K562 (cell line): ENCODE data around the gene OR2G2.

ENCODE experiments used
- EZH2 ChIP-seq: IDR thresholded peaks from 2 replicates; pipeline ENCODE4 v1.6.1; 2012; ENCODE audit warnings: low read depth, mild to moderate bottlenecking, inconsistent platforms, low read length, borderline replicate concordance
- FOXA1 ChIP-seq: fragments of 450-650 bp; IDR thresholded peaks from 2 replicates; pipeline ENCODE4 v1.6.1; 2016; ENCODE audit warnings: mild to moderate bottlenecking, borderline replicate concordance
- GTF2F1 ChIP-seq: IDR thresholded peaks from 2 replicates; pipeline ENCODE4 v1.6.1; 2011; ENCODE audit warnings: low read depth, low read length, improper control_type of control experiment
- RAD21 ChIP-seq, 2 experiments: fragments of 250-450 bp in 1 of 2; fragments of 450-650 bp in 1 of 2; sonication (Bioruptor Pico) in 1 of 2; formaldehyde crosslinking in 1 of 2; IDR thresholded peaks in 1 of 2; conservative IDR thresholded peaks in 1 of 2; 2 replicates each; pipeline versions ENCODE4 v1.4.0 to v1.8.0; 2020 to 2022; ENCODE audit warnings: mild to moderate bottlenecking in 2 of 2, moderate library complexity in 1 of 2
- SRSF7 ChIP-seq: fragments of 200-400 bp; formaldehyde crosslinking; optimal IDR thresholded peaks from 2 replicates; pipeline ENCODE3; 2017; ENCODE audit warnings: mild to moderate bottlenecking, low read depth, low read length
- THRAP3 ChIP-seq: fragments of 450-650 bp; IDR thresholded peaks from 2 replicates; pipeline ENCODE4 v1.6.1; 2016; ENCODE audit warnings: mild to moderate bottlenecking, inconsistent platforms, borderline replicate concordance
- ZNF589 ChIP-seq: fragments of 200-800 bp; sonication (Bioruptor generic); IDR thresholded peaks from 2 replicates; pipeline ENCODE4 v1.6.1; 2016; ENCODE audit warnings: low read depth, missing genetic modification characterization, missing compliant biosample characterization
- ZNF780A ChIP-seq: fragments of 250-450 bp; sonication (Bioruptor Pico); IDR thresholded peaks from 2 replicates; pipeline ENCODE4 v1.5.0; 2021; ENCODE audit warnings: mild to moderate bottlenecking
- TF ChIP-seq, protein P1 (sequence below): fragments of 250-450 bp; sonication (Bioruptor Pico); IDR thresholded peaks from 2 replicates; pipeline ENCODE4 v1.5.0; 2020; ENCODE audit warnings: mild to moderate bottlenecking, borderline replicate concordance
- TF ChIP-seq, protein P2 (sequence below), 3 experiments: IDR thresholded peaks in 2 of 3; conservative IDR thresholded peaks in 1 of 3; 2 replicates each; pipeline ENCODE4 v1.5.1; 2011 to 2012; ENCODE audit warnings: low read length in 3 of 3, mild to moderate bottlenecking in 3 of 3, control low read depth in 2 of 3, improper control_type of control experiment in 1 of 3, inconsistent platforms in 1 of 3, low read depth in 1 of 3, mixed read lengths in 1 of 3, moderate library complexity in 1 of 3; ENCODE audit not compliant: insufficient read depth in 2 of 3
- TF ChIP-seq, protein P3 (sequence below): sonication (generic); formaldehyde crosslinking; IDR thresholded peaks from 2 replicates; pipeline ENCODE4 v1.8.0; 2023; ENCODE audit warnings: mild to moderate bottlenecking, missing genetic modification reagents
- TF ChIP-seq, protein P4 (sequence below): fragments of 150-350 bp; conservative IDR thresholded peaks from 2 replicates; pipeline ENCODE4 v1.6.1; 2014; ENCODE audit warnings: low read length

DNA sequence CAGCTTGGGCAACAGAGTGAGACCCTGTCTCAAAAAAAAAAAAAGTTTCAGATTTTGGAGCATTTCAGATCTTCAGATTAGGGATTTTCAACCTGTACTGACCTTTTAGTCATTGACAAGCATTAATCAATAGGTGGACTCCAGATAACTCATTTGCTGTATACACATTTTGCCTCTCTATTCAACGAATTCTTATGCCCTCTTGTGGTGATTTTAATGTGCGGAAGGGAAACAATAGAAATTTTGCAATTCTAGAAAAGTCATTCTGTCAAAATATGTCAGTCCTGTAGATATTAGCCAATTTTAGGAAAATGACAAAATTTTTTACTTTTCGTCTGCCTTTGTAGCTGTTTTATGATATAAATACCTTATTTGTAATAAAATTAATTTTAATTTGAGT, 11.6 kb upstream of the OR2G2 start:
- no peak for TF ChIP-seq EZH2
- TF ChIP-seq, protein P1, sequence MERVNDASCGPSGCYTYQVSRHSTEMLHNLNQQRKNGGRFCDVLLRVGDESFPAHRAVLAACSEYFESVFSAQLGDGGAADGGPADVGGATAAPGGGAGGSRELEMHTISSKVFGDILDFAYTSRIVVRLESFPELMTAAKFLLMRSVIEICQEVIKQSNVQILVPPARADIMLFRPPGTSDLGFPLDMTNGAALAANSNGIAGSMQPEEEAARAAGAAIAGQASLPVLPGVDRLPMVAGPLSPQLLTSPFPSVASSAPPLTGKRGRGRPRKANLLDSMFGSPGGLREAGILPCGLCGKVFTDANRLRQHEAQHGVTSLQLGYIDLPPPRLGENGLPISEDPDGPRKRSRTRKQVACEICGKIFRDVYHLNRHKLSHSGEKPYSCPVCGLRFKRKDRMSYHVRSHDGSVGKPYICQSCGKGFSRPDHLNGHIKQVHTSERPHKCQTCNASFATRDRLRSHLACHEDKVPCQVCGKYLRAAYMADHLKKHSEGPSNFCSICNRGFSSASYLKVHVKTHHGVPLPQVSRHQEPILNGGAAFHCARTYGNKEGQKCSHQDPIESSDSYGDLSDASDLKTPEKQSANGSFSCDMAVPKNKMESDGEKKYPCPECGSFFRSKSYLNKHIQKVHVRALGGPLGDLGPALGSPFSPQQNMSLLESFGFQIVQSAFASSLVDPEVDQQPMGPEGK, result no peak
- no peak for TF ChIP-seq ZNF589
- no peak for TF ChIP-seq ZNF780A
- TF ChIP-seq, protein P2, sequence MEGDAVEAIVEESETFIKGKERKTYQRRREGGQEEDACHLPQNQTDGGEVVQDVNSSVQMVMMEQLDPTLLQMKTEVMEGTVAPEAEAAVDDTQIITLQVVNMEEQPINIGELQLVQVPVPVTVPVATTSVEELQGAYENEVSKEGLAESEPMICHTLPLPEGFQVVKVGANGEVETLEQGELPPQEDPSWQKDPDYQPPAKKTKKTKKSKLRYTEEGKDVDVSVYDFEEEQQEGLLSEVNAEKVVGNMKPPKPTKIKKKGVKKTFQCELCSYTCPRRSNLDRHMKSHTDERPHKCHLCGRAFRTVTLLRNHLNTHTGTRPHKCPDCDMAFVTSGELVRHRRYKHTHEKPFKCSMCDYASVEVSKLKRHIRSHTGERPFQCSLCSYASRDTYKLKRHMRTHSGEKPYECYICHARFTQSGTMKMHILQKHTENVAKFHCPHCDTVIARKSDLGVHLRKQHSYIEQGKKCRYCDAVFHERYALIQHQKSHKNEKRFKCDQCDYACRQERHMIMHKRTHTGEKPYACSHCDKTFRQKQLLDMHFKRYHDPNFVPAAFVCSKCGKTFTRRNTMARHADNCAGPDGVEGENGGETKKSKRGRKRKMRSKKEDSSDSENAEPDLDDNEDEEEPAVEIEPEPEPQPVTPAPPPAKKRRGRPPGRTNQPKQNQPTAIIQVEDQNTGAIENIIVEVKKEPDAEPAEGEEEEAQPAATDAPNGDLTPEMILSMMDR (IDR thresholded peaks at IDR 0.05 in 2 of 3, conservative IDR thresholded peaks at IDR 0.05 in 1 of 3; ENCODE audit: insufficient read depth in 2 of 3, low read depth in 1 of 3, low read length in 3 of 3), result peak; percentile 33 to 60 (median 34); a peak in 4 of 6 replicates
- TF ChIP-seq, protein P3, sequence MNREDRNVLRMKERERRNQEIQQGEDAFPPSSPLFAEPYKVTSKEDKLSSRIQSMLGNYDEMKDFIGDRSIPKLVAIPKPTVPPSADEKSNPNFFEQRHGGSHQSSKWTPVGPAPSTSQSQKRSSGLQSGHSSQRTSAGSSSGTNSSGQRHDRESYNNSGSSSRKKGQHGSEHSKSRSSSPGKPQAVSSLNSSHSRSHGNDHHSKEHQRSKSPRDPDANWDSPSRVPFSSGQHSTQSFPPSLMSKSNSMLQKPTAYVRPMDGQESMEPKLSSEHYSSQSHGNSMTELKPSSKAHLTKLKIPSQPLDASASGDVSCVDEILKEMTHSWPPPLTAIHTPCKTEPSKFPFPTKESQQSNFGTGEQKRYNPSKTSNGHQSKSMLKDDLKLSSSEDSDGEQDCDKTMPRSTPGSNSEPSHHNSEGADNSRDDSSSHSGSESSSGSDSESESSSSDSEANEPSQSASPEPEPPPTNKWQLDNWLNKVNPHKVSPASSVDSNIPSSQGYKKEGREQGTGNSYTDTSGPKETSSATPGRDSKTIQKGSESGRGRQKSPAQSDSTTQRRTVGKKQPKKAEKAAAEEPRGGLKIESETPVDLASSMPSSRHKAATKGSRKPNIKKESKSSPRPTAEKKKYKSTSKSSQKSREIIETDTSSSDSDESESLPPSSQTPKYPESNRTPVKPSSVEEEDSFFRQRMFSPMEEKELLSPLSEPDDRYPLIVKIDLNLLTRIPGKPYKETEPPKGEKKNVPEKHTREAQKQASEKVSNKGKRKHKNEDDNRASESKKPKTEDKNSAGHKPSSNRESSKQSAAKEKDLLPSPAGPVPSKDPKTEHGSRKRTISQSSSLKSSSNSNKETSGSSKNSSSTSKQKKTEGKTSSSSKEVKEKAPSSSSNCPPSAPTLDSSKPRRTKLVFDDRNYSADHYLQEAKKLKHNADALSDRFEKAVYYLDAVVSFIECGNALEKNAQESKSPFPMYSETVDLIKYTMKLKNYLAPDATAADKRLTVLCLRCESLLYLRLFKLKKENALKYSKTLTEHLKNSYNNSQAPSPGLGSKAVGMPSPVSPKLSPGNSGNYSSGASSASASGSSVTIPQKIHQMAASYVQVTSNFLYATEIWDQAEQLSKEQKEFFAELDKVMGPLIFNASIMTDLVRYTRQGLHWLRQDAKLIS (CRISPR knock-in tag), result no peak
- TF ChIP-seq THRAP3, result no peak
- TF ChIP-seq FOXA1, result no peak
- no peak for TF ChIP-seq SRSF7
- no peak for TF ChIP-seq GTF2F1
- TF ChIP-seq RAD21 (CRISPR knock-in tag; conservative IDR thresholded peaks at IDR 0.05 in 1 of 2, IDR thresholded peaks at IDR 0.05 in 1 of 2), result peak; percentile 71 to 79
- TF ChIP-seq, protein P4, sequence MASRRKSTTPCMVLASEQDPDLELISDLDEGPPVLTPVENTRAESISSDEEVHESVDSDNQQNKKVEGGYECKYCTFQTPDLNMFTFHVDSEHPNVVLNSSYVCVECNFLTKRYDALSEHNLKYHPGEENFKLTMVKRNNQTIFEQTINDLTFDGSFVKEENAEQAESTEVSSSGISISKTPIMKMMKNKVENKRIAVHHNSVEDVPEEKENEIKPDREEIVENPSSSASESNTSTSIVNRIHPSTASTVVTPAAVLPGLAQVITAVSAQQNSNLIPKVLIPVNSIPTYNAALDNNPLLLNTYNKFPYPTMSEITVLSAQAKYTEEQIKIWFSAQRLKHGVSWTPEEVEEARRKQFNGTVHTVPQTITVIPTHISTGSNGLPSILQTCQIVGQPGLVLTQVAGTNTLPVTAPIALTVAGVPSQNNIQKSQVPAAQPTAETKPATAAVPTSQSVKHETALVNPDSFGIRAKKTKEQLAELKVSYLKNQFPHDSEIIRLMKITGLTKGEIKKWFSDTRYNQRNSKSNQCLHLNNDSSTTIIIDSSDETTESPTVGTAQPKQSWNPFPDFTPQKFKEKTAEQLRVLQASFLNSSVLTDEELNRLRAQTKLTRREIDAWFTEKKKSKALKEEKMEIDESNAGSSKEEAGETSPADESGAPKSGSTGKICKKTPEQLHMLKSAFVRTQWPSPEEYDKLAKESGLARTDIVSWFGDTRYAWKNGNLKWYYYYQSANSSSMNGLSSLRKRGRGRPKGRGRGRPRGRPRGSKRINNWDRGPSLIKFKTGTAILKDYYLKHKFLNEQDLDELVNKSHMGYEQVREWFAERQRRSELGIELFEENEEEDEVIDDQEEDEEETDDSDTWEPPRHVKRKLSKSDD, result no peak
